ENCODE measurements around the gene FCMR.

Gene FCMR

DNA sequence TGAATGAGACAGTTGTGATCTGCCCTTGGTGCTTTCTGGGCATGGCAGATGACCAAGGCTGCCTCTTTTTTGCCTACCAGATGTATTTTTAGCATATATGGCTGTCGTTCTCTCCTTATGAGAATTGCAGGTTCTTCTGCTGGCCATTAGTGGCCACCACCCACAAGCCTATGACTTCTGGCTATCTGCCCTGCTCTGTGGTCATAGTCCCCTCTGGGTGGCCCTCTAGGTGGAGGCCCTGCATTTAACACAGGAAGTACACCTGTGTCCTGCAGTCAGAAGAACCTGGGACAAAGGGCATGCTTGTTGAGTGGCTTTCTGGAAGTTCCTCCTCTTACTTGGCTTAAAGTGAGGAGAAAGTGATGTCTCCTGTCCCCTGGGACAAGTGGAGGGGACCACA lies 42.0 kb upstream of the FCMR start:
- no peak for ATAC-seq
- TF ChIP-seq RARB (CRISPR knock-in tag; IDR thresholded peaks at IDR 0.05) = no peak
- TF ChIP-seq TOX (CRISPR knock-in tag; IDR thresholded peaks at IDR 0.05; ENCODE audit: borderline replicate concordance) = no peak
- no peak for TF ChIP-seq ZNF8 (CRISPR knock-in tag; IDR thresholded peaks at IDR 0.05)
- TF ChIP-seq ISL1 (CRISPR knock-in tag; IDR thresholded peaks at IDR 0.05) = no peak
- TF ChIP-seq, protein P1, sequence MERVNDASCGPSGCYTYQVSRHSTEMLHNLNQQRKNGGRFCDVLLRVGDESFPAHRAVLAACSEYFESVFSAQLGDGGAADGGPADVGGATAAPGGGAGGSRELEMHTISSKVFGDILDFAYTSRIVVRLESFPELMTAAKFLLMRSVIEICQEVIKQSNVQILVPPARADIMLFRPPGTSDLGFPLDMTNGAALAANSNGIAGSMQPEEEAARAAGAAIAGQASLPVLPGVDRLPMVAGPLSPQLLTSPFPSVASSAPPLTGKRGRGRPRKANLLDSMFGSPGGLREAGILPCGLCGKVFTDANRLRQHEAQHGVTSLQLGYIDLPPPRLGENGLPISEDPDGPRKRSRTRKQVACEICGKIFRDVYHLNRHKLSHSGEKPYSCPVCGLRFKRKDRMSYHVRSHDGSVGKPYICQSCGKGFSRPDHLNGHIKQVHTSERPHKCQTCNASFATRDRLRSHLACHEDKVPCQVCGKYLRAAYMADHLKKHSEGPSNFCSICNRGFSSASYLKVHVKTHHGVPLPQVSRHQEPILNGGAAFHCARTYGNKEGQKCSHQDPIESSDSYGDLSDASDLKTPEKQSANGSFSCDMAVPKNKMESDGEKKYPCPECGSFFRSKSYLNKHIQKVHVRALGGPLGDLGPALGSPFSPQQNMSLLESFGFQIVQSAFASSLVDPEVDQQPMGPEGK (CRISPR knock-in tag; IDR thresholded peaks at IDR 0.05; ENCODE audit: borderline replicate concordance) = no peak
- TF ChIP-seq, protein P2, sequence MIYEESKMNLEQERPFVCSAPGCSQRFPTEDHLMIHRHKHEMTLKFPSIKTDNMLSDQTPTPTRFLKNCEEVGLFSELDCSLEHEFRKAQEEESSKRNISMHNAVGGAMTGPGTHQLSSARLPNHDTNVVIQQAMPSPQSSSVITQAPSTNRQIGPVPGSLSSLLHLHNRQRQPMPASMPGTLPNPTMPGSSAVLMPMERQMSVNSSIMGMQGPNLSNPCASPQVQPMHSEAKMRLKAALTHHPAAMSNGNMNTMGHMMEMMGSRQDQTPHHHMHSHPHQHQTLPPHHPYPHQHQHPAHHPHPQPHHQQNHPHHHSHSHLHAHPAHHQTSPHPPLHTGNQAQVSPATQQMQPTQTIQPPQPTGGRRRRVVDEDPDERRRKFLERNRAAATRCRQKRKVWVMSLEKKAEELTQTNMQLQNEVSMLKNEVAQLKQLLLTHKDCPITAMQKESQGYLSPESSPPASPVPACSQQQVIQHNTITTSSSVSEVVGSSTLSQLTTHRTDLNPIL (CRISPR knock-in tag; IDR thresholded peaks at IDR 0.05; ENCODE audit: low read depth) = no peak
- no peak for TF ChIP-seq ZFP3 (CRISPR knock-in tag; IDR thresholded peaks at IDR 0.05)
- no peak for TF ChIP-seq OSR1 (CRISPR knock-in tag; IDR thresholded peaks at IDR 0.05)
- no peak for TF ChIP-seq ZNF70 (CRISPR knock-in tag; IDR thresholded peaks at IDR 0.05)
- no peak for TF ChIP-seq ARNTL (CRISPR knock-in tag; IDR thresholded peaks at IDR 0.05; ENCODE audit: borderline replicate concordance, low read depth)
- TF ChIP-seq, protein P3, sequence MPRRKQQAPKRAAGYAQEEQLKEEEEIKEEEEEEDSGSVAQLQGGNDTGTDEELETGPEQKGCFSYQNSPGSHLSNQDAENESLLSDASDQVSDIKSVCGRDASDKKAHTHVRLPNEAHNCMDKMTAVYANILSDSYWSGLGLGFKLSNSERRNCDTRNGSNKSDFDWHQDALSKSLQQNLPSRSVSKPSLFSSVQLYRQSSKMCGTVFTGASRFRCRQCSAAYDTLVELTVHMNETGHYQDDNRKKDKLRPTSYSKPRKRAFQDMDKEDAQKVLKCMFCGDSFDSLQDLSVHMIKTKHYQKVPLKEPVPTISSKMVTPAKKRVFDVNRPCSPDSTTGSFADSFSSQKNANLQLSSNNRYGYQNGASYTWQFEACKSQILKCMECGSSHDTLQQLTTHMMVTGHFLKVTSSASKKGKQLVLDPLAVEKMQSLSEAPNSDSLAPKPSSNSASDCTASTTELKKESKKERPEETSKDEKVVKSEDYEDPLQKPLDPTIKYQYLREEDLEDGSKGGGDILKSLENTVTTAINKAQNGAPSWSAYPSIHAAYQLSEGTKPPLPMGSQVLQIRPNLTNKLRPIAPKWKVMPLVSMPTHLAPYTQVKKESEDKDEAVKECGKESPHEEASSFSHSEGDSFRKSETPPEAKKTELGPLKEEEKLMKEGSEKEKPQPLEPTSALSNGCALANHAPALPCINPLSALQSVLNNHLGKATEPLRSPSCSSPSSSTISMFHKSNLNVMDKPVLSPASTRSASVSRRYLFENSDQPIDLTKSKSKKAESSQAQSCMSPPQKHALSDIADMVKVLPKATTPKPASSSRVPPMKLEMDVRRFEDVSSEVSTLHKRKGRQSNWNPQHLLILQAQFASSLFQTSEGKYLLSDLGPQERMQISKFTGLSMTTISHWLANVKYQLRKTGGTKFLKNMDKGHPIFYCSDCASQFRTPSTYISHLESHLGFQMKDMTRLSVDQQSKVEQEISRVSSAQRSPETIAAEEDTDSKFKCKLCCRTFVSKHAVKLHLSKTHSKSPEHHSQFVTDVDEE (CRISPR knock-in tag; IDR thresholded peaks at IDR 0.05) = no peak
- no peak for TF ChIP-seq BACH2 (CRISPR knock-in tag; IDR thresholded peaks at IDR 0.05; ENCODE audit: borderline replicate concordance)

DNA sequence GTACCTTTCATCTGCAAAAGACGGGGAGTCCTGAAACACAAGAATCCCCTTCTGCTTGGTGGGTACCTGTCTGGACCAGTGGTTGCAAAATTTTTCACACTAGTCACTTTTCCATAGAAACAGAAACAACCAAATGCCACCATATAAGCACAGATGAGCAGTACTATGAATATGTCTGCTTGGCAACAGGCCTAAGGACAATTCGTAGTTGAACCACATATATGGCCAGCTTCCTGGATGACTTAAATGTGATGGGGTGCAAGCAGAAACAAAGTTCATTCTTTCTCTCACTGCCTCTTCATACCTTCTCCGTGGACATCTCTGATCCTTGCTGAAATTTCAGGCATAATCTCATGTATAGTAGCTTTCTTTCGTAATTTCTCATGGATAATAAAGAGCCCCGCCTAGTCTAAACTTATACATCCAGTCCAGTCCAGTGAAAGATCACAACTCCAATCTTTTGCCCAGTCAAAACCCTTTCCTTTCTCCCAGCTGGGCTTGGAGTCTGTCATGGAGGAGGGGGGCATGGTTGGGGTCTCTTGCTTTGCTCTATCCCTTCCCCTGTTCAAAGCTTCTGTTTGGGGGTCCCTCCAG lies 41.5 kb upstream of the FCMR start:
- no peak for ATAC-seq

DNA sequence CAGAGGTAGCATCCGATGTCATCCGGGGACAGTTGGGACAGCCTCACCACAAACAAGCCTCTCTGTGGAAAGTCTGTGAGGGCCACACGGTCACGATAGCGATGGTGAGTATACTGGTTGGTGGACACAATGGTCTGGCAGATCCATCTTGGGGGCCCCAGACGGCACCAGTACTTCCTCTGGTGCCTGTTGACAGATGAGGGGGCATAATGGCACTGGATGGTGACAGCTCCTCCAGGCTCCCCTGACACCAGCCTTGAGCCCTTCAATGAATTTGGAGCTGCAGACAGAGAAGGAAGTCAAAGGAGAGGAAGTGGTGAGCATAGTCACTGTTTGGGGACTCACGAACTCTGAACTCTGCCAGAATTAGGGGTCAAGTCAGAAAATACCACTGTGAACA lies 40.5 kb upstream of the FCMR start:
- ATAC-seq = no peak
- TF ChIP-seq, protein P4, sequence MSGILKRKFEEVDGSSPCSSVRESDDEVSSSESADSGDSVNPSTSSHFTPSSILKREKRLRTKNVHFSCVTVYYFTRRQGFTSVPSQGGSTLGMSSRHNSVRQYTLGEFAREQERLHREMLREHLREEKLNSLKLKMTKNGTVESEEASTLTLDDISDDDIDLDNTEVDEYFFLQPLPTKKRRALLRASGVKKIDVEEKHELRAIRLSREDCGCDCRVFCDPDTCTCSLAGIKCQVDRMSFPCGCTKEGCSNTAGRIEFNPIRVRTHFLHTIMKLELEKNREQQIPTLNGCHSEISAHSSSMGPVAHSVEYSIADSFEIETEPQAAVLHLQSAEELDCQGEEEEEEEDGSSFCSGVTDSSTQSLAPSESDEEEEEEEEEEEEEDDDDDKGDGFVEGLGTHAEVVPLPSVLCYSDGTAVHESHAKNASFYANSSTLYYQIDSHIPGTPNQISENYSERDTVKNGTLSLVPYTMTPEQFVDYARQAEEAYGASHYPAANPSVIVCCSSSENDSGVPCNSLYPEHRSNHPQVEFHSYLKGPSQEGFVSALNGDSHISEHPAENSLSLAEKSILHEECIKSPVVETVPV (CRISPR knock-in tag; IDR thresholded peaks at IDR 0.05) = no peak
- TF ChIP-seq RARB (CRISPR knock-in tag; IDR thresholded peaks at IDR 0.05) (no peak), TCF4 (CRISPR knock-in tag; IDR thresholded peaks at IDR 0.05; ENCODE audit: borderline replicate concordance) (no peak)

More for the DNA sequence above, 41.5 kb upstream of the FCMR start:
- TF ChIP-seq PPARA (CRISPR knock-in tag; IDR thresholded peaks at IDR 0.05; ENCODE audit: borderline replicate concordance) (no peak), BACH2 (CRISPR knock-in tag; IDR thresholded peaks at IDR 0.05; ENCODE audit: borderline replicate concordance) (no peak), TCF4 (CRISPR knock-in tag; IDR thresholded peaks at IDR 0.05; ENCODE audit: borderline replicate concordance) (no peak), ZFP30 (CRISPR knock-in tag; IDR thresholded peaks at IDR 0.05) (no peak), ZFP3 (CRISPR knock-in tag; IDR thresholded peaks at IDR 0.05) (no peak), ARNTL (CRISPR knock-in tag; IDR thresholded peaks at IDR 0.05; ENCODE audit: borderline replicate concordance, low read depth) (no peak), GLIS3 (CRISPR knock-in tag; IDR thresholded peaks at IDR 0.05) (no peak), ESRRG (CRISPR knock-in tag; IDR thresholded peaks at IDR 0.05) (no peak), ISL1 (CRISPR knock-in tag; IDR thresholded peaks at IDR 0.05) (no peak), ZNF565 (CRISPR knock-in tag; conservative IDR thresholded peaks at IDR 0.05; ENCODE audit: low read depth) (no peak), ZNF8 (CRISPR knock-in tag; IDR thresholded peaks at IDR 0.05) (no peak)
- TF ChIP-seq, protein P5, sequence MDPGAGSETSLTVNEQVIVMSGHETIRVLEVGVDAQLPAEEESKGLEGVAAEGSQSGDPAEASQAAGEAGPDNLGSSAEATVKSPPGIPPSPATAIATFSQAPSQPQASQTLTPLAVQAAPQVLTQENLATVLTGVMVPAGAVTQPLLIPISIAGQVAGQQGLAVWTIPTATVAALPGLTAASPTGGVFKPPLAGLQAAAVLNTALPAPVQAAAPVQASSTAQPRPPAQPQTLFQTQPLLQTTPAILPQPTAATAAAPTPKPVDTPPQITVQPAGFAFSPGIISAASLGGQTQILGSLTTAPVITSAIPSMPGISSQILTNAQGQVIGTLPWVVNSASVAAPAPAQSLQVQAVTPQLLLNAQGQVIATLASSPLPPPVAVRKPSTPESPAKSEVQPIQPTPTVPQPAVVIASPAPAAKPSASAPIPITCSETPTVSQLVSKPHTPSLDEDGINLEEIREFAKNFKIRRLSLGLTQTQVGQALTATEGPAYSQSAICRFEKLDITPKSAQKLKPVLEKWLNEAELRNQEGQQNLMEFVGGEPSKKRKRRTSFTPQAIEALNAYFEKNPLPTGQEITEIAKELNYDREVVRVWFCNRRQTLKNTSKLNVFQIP (CRISPR knock-in tag; IDR thresholded peaks at IDR 0.05; ENCODE audit: borderline replicate concordance, low read depth) = no peak
- TF ChIP-seq, protein P2 (CRISPR knock-in tag; IDR thresholded peaks at IDR 0.05; ENCODE audit: low read depth) = no peak

Measured in SK-N-SH treated with all-trans-retinoic acid at 6 μM for 48 hours (cell line).